ENCODE data around the gene CCT6B.
"Not testable (repeated sequence)": the region's sequence is repeated elsewhere in the genome, so short reads cannot be mapped to it uniquely, and the experiment has no call there.

The CCT6B gene

DNA sequence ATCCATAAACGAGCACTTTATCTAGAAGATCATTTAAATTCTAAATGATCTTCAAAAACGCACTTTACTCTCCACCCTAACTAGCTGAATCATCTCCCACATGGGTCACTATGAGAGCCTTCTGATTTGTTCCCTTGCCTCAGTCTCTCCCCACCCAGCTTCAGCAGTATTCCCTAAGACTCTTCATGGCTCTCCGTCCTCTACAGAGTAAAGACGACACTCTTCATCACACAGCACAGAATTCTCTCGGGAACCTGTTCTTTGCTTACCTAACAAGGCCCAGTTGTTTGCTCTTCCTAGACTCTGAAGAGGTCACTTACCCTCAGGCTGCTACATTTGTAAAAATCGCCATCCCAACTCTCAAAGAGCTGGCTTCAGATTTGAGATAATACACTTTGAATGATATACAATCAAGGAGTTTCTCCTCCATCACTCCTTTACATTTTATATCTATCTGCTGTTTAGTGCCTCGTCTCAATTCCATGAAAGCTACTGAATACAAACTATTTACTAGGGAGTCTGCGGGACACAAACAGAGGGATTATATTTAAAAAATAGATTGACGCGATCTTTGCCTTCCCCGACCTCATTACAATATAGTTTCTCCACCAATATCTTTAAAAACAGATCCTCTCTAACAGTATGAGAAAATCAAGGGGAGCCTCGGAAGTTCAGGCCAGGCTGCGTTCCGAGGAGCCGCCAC, 18.5 kb upstream of the CCT6B start:
- peak overlapping the region; percentile 95 for H3K27ac ChIP-seq
- no peak for TF ChIP-seq ZFX (IDR thresholded peaks at IDR 0.05)
- TF ChIP-seq, protein P1, sequence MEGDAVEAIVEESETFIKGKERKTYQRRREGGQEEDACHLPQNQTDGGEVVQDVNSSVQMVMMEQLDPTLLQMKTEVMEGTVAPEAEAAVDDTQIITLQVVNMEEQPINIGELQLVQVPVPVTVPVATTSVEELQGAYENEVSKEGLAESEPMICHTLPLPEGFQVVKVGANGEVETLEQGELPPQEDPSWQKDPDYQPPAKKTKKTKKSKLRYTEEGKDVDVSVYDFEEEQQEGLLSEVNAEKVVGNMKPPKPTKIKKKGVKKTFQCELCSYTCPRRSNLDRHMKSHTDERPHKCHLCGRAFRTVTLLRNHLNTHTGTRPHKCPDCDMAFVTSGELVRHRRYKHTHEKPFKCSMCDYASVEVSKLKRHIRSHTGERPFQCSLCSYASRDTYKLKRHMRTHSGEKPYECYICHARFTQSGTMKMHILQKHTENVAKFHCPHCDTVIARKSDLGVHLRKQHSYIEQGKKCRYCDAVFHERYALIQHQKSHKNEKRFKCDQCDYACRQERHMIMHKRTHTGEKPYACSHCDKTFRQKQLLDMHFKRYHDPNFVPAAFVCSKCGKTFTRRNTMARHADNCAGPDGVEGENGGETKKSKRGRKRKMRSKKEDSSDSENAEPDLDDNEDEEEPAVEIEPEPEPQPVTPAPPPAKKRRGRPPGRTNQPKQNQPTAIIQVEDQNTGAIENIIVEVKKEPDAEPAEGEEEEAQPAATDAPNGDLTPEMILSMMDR (conservative IDR thresholded peaks at IDR 0.05) = no peak

DNA sequence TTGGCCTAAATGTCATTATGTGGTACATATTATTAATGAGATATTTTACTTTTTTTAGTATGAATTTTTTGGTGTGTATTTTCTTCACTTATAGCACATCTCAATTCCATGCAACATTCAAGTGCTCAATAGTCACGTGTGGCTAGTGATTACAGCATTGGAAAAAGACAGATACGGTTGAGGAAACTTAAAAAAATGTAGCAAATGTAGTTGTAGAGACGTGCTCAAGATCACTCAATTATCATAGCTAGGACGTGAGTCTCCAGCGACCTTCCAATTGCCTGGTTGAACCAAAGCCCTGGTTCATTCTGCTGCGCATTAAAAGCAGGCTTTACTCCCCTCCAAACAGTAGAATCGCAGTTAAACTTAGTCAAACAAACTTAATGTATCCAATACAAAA, 17.9 kb upstream of the CCT6B start:
- TF ChIP-seq, protein P1 (conservative IDR thresholded peaks at IDR 0.05) = no peak
- TF ChIP-seq ZFX (IDR thresholded peaks at IDR 0.05) = no peak
- H3K27ac ChIP-seq = no peak overlapping the region

DNA sequence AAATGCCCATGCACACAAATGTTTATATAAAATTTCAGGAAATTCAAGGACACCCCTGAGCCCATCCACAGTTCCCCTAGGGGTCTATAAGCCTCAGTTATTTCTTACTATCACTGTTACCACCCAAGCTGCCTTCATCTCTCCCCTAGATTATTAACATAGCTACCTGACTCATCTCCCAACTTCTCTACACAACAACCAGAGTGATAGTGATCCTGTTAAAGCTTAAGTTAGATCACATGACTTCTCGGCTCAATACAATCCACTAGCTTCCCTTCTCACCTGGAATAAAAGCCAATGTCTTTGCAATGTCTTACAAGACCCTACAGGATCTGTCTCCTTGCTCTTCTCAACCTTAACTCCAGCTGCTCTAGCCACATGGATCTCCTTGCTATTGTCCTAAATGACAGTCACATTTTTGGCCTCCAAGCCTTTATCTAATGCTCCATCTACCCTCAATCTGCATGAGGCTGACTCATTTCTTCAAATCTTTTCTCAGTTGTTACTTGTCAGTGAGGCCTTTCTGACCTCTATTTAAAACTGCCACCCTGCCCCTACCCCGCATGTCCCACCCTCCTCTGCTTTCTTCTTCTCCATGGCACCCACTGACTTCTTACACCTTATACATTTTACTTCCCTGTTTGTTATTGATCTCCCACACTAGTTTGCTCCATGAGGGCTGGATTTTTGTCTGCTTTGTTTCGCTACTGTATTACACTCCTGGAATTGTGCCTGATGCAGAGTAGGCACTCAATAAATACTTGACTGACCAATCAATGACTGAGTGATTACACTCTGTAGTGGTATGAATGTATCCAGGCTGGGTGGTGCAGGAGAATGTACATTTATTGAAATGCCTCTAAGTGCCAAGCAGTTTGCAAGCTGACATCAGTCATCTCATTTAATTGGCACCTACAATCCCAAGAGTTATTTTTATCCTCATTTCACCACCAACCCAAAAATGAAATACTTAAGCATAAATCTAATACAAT, 13.8 kb upstream of the CCT6B start:
- no peak overlapping the region for H3K27ac ChIP-seq
- TF ChIP-seq, protein P1 (conservative IDR thresholded peaks at IDR 0.05) = no peak
- TF ChIP-seq ZFX (IDR thresholded peaks at IDR 0.05) = no peak

DNA sequence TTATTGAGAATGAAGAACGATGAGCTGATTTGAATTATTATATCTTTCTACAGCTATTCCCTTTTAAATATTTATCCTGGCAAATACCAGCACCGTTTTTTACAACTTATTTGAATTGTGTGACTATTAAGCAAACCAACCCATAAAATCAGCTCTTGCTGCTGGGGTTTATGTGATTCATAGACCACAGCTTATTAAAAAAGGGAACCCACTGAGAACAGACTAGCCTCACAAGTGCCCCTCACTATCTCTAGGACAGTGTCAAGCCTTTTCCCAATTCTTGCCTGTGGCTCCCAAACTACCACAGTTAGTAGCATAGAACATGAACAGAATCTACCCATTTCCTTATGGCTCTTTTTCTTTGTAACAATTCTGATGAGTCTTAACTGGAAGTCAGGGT, 12.9 kb upstream of the CCT6B start:
- no peak overlapping the region for H3K27ac ChIP-seq

DNA sequence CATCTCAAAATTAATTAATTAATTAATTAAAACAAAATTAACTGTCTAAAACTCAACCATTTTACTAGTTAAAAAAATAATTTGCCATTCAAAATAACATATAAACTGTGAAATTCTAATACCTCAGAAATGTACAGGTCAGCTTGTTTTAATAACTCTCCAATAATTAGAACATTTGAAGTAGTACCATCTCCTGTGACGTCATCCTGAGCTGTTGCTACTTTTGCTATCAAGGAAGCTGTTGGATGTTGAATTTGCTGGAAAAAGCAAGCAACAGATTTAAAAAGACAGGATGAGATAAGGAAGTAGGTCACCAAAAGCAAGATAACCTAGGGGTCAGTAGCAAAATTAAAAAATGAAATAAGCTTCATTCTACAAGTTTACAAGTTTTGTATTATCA, 2.8 kb downstream of the CCT6B start:
- TF ChIP-seq ZFX (IDR thresholded peaks at IDR 0.05) = no peak
- TF ChIP-seq, protein P1 (conservative IDR thresholded peaks at IDR 0.05) = no peak
- no peak overlapping the region for H3K27ac ChIP-seq

More for the DNA sequence above, 12.9 kb upstream of the CCT6B start:
- TF ChIP-seq ZFX (IDR thresholded peaks at IDR 0.05) = no peak
- TF ChIP-seq, protein P1 (conservative IDR thresholded peaks at IDR 0.05) = no peak

DNA sequence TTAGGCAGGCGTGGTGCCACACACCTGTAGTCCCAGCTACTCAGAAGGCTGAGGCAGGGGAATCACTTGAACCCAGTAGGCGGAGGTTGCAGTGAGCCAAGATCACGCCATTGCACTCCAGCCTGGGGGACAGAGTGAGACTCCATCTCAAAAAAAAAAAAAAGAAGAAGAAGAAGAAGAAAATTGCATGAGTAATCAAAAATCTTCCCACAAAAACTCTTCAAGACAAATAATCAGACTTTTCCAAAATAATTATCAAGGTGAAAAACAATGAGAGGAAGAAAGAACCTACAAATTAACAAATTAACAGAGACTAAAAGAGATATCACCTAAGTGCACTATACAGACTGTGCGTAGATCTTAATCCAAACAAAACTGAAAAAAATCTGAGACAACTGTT, 10.5 kb downstream of the CCT6B start:
- not testable (repeated sequence) for H3K27ac ChIP-seq

DNA sequence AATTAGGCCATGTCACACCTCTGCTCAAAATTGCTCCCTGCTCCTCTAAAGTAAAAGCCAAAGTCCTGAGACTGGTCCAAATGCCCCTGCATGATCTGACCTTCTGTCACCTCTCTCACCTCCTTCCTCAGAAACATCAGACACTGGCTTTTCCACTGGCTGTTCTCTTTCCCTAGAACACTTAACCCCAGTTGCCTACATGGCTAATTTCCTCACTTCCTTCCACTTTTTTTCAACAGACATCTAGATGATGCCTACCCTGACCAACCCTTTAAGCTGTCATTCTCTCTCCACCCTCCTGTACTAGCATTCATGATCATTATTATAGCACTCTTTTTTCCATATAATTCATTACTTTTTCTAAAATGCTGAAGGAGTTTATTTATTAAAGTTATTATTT, 31.0 kb downstream of the CCT6B start:
- H3K27ac ChIP-seq = no peak overlapping the region
- TF ChIP-seq, protein P1 (conservative IDR thresholded peaks at IDR 0.05) = no peak
- no peak for TF ChIP-seq ZFX (IDR thresholded peaks at IDR 0.05)
